Measurements from ENCODE around the gene TSHZ2. TPM values are rescaled to one million over a fixed set of nuclear protein-coding genes. Genes with fewer than 3 reads are reported as not detected.

TSHZ2 gene
- total RNA-seq, 6 experiments from 2014 or later: not detected

GRCh38 chr20:53385941-53386767 is 414.0 kb downstream of the TSHZ2 start:
- DNase-seq: no peak
- Mint-ChIP-seq H3K27ac (no peak overlapping the region), H3K4me1 (ENCODE audit: low read depth) (no peaks in the 10 kb centered on the region), H3K36me3 (ENCODE audit: low read depth) (no peaks in the 10 kb centered on the region), H3K4me3 (no peak overlapping the region), H3K27me3 (ENCODE audit: insufficient read depth) (no peaks in the 10 kb centered on the region; the same call in none of the 2 replicates), H3K9me3 (peaks cover 4% of the 10 kb centered on the region; the same call in 1 of the 2 replicates)
- TF ChIP-seq, protein P1, sequence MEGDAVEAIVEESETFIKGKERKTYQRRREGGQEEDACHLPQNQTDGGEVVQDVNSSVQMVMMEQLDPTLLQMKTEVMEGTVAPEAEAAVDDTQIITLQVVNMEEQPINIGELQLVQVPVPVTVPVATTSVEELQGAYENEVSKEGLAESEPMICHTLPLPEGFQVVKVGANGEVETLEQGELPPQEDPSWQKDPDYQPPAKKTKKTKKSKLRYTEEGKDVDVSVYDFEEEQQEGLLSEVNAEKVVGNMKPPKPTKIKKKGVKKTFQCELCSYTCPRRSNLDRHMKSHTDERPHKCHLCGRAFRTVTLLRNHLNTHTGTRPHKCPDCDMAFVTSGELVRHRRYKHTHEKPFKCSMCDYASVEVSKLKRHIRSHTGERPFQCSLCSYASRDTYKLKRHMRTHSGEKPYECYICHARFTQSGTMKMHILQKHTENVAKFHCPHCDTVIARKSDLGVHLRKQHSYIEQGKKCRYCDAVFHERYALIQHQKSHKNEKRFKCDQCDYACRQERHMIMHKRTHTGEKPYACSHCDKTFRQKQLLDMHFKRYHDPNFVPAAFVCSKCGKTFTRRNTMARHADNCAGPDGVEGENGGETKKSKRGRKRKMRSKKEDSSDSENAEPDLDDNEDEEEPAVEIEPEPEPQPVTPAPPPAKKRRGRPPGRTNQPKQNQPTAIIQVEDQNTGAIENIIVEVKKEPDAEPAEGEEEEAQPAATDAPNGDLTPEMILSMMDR (IDR thresholded peaks at IDR 0.05): no peak

DNA sequence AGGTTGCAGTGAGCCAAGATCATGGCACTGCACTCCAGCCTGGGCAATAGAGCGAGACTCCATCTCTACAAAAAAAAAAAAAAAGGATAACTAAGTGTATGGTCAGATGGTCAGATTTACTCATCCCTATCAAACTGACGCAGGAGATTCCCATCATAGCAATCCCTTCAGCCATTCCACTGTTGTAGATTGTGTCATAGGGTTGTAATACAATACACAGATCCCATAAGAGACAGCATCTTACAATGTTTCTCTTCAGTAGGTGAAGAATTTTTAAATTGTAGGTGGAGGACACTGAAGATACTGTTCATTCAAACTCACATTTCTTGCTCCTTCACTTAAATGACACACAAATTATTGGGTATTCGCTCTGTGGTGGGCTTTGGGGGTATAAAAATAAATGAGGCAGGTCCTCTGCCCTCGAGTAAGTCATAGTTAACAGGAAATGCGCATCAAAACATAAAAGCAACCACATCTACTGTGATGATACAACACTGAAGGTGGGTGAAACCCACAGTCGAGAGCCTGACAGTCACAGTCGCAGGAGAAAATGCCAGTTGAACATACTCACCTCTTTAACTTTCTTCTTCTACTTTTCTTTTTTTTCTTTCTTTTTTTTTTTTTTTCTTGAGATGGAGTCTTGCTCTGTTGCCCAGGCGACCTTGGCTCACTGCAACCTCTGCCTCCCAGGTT is 416.0 kb downstream of the TSHZ2 start:
- no peak for DNase-seq
- Mint-ChIP-seq H3K27ac (no peak overlapping the region), H3K4me3 (no peak overlapping the region), H3K9me3 (peaks cover 8% of the 10 kb centered on the region; the same call in 1 of the 2 replicates), H3K27me3 (ENCODE audit: insufficient read depth) (no peaks in the 10 kb centered on the region; the same call in 1 of the 2 replicates), H3K36me3 (ENCODE audit: low read depth) (no peaks in the 10 kb centered on the region), H3K4me1 (ENCODE audit: low read depth) (no peaks in the 10 kb centered on the region)
- TF ChIP-seq, protein P1 (IDR thresholded peaks at IDR 0.05): no peak

GRCh38 chr20:53389516-53390300 is 417.6 kb downstream of the TSHZ2 start:
- Mint-ChIP-seq H3K9me3 (peaks cover 10% of the 10 kb centered on the region; the same call in 1 of the 2 replicates), H3K4me3 (no peak overlapping the region), H3K4me1 (ENCODE audit: low read depth) (no peaks in the 10 kb centered on the region), H3K36me3 (ENCODE audit: low read depth) (no peaks in the 10 kb centered on the region), H3K27ac (no peak overlapping the region), H3K27me3 (ENCODE audit: insufficient read depth) (no peaks in the 10 kb centered on the region; the same call in 1 of the 2 replicates)
- DNase-seq: no peak
- TF ChIP-seq, protein P1 (IDR thresholded peaks at IDR 0.05): no peak

DNA sequence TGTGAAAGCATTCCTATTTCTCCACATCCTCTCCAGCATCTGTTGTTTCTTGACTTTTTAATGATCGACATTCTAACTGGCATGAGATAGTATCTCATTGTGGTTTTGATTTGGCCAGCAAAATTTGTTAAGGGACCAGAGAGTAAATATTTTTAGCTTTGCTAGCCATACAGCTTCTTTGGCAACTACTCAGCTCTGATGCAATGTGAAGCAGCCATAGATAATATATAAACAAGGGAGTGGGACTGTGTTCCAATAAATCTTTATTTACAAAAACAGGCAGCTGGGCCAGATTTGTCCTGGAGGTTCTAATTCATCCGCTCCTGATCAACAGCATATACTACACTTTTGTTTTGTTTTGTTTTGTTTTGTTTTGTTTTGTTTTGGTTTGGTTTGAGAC is 418.6 kb downstream of the TSHZ2 start:
- no peak overlapping the region for H3K4me3 Mint-ChIP-seq
- TF ChIP-seq, protein P1 (IDR thresholded peaks at IDR 0.05): no peak
- no peaks in the 10 kb centered on the region; the same call in 1 of the 2 replicates for H3K27me3 Mint-ChIP-seq (ENCODE audit: insufficient read depth)
- no peaks in the 10 kb centered on the region for H3K36me3 Mint-ChIP-seq (ENCODE audit: low read depth)
- no peaks in the 10 kb centered on the region for H3K4me1 Mint-ChIP-seq (ENCODE audit: low read depth)
- H3K9me3 Mint-ChIP-seq: peaks cover 19% of the 10 kb centered on the region; the same call in 1 of the 2 replicates
- DNase-seq: no peak
- no peak overlapping the region for H3K27ac Mint-ChIP-seq

- Mint-ChIP-seq H3K4me1 (ENCODE audit: low read depth) (no peaks in the 10 kb centered on the region), H3K27ac (no peak overlapping the region), H3K36me3 (ENCODE audit: low read depth) (no peaks in the 10 kb centered on the region), H3K4me3 (no peak overlapping the region), H3K27me3 (ENCODE audit: insufficient read depth) (no peaks in the 10 kb centered on the region; the same call in 1 of the 2 replicates), H3K9me3 (peaks cover 22% of the 10 kb centered on the region; the same call in 1 of the 2 replicates)
- no peak for DNase-seq
- TF ChIP-seq, protein P1 (IDR thresholded peaks at IDR 0.05): no peak
Measured at GRCh38 chr20:53394433-53394832, 422.3 kb downstream of the TSHZ2 start.
